NCI-H82 treated with DMSO at 0.1 percent for 48 hours (cell line): ENCODE measurements around the gene JAGN1.
A peak's percentile ranks its signal among the peaks of the same experiment; 100 is the strongest.
"Not testable (repeated sequence)": the region's sequence is repeated elsewhere in the genome, so short reads cannot be mapped to it uniquely, and the experiment has no call there.

Experiments used
- DNase-seq: peaks from one replicate; lab custom pipeline; 2025; ENCODE audit not compliant: unreplicated experiment; lab: John Stamatoyannopoulos, UW

Gene JAGN1

GRCh38 chr3:9897408-9898372, 7.3 kb downstream of the JAGN1 start:
- DNase-seq: no peak

DNA sequence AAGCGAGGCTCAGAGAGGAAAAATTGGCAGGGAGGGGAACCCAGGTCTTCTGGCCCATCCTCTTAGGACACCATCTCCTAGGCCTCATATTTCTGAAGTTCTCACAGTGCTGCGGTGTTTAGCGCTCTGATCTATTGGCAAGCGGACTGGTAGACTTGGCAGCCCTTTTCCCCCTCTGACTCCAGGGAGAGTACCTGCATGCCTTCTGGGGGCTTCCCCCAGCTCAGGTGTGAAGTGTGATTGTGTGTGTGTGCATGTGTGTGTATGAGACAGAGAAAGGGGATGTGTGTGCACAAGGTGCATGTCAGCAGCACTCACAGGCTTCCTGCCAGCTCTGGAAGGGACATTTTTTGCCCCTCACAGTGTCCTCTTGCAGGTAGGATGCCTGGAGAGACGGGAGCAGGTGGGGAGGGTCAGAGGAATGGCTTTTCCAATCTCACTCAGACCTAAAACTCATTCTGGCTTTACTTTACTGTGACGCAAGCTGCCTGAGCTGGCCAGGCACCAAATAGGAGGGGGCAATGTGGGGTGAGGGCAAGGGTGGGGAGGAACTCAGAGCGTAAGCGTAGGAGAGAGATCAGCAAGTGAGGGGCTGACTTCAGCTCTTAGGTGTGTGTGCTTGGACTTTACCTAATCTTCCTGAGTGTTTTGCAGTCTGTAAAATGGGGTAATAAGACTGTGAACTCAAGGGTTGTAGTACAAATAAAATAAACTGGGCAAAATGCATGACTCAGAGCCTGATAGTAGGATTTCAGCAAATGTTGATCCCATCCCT, 8.2 kb downstream of the JAGN1 start:
- no peak for DNase-seq

DNA sequence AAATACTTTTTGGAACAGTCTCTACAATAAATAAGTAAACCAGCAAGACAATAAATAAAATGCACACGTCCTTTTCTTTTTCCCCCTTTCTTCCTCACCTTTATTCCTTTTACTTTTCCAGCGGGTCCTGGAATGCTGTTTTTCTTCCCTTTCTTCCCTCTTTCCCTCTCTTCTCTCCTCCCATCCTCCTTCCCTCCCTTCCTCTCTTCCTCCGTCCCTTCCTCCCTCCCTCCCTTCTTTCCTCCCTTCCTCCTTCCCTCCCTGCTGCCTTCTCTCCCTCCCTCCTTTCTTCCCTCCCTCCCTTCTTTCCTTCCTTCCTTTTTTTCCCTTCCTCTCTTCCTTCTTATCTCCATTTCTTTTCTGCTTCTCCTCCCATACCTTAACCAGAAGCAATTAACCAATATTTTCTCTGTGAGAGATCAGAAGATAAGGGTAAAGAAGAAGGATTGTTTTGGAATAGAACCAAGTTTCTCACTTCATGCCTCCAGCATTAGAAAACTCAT, 8.9 kb downstream of the JAGN1 start:
- DNase-seq: no peak

DNA sequence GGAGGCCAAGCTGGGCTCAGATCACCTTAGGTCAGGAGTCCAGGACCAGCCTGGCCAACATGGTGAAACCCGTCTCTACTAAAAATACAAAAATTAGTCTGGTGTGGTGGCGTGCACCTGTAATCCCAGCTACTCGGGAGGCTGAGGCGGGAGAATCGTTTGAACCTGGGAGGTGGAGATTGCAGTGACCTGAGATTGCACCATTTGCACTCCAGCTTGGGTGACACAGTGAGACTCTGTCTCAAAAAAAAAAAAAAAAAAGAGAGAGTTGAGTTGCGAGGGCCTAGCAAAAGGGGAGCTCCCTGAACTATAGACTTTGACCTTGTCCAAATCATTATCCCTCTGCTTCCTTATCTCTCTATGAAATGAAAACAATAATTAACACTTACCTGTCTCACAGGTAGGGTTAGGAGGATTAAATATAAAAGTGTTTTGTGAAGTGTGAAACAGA, 10.6 kb downstream of the JAGN1 start:
- DNase-seq: not testable (repeated sequence)

DNA sequence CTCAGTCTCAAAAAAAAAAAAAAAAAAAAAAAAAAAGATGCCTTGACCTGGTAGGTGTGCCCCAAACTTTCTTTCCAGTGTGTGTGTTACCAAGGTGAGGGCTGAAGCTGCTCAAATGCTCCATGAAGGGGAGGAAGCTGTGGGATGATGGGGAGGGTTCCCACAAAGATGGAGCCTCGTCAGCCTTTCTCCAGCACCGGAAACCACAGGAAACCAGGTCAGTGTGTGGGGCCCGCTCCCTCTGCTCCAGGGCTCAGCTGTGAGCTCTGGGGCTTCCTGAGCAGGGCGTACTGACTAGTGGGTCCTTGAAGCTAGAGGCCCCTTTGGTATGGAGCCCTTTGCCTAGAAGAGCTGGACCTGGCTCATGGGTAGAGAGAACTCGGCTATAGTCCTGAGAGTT, 11.6 kb downstream of the JAGN1 start:
- DNase-seq: no peak

DNA sequence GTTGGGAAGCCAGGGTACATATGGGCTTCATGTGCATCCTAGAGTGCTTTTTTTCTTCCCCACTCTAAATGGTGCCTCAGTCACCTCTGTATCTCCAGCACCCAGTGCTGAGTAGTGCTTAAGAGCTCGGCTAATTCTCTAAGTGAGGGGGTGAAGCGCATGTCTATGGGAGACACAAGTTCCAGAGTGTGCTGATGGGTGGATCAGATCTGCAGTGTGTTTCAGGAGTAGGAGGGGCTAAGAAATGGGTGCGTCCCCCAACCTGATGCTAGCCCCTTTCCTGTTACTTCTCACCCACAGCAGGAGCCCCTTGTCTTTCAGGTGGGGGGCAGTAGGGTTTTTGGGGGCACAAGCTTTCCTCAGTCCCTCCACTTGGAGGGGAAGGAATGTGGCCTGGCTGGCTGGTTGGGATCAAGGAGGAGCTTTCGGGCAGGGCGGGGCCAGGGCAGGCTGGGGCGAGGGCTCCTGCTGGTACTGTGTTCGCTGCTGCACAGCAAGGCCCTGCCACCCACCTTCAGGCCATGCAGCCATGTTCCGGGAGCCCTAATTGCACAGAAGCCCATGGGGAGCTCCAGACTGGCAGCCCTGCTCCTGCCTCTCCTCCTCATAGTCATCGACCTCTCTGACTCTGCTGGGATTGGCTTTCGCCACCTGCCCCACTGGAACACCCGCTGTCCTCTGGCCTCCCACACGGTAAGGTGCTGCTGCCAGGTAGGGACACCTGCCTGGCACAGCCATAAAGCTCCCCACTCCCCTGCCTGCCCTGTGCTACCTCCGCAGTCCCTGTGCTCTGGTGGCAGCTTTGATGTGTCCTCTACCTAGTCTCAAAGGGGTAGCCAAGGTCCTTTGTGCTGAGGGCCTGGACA, 12.2 kb downstream of the JAGN1 start, which contains the start of gene IL17RE:
Gene IL17RE, plus strand, starts transcription at position 477 of the 866 bp plus-strand sequence. Its CDS starts 85 bp downstream, at position 562.
- DNase-seq: no peak

GRCh38 chr3:9903238-9903624, 12.8 kb downstream of the JAGN1 start:
- no peak for DNase-seq

DNA sequence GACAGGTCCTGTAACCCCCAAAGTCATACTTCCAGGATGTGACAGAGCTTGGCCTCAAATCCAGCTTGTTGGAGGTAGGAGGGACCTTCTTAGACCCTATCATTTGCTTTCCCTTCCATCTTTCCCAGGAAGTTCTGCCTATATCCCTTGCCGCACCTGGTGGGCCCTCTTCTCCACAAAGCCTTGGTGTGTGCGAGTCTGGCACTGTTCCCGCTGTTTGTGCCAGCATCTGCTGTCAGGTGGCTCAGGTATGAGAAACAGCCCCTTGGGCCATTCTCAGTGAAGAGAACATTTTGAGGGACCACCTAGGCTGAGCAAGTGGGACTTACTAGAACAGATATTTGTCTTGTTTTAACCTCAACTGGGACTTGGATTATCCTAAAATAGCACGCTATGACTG, 13.5 kb downstream of the JAGN1 start:
- DNase-seq: no peak

GRCh38 chr3:9906480-9906879, 16.1 kb downstream of the JAGN1 start:
- no peak for DNase-seq

DNA sequence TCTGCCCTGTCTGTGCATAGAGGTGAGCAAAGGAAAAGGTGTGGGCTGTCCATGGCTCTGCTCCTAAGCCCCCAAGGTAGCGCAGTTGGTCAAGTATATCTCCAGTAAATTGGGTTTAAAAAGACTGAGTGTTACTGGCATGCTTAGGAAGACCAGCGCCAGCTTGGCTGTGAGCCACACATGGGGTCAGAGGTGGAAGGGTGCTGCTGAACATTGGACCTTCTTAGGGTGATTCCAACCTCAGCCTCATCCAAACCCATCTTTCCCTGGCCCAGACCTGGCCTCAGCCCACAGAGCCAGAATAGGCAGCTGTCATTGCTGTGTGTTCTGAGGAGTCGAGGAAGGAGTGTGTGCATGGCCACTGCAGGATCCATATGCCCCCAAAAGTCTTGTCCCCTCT, 17.9 kb downstream of the JAGN1 start:
- no peak for DNase-seq

GRCh38 chr3:9909221-9910013, 19.0 kb downstream of the JAGN1 start:
- no peak for DNase-seq

DNA sequence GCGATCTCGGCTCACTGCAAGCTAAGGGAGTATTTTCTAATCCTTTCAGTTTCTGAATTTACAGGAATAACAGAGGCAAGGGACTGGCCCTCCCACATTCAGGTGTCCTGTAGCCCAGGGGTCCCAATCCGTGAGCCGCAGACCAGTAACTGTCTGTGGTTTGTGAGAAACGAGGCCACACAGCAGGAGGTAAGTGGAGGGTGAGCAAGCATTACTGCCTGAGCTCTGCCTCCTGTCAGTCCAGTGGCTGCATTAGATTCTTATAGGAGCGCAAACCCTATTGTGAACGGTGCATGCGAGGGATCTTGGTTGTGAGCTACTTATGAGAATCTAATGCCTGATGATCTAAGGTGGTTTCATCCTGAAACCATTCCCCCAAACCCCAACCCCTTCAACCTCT, 21.5 kb downstream of the JAGN1 start:
- no peak for DNase-seq

DNA sequence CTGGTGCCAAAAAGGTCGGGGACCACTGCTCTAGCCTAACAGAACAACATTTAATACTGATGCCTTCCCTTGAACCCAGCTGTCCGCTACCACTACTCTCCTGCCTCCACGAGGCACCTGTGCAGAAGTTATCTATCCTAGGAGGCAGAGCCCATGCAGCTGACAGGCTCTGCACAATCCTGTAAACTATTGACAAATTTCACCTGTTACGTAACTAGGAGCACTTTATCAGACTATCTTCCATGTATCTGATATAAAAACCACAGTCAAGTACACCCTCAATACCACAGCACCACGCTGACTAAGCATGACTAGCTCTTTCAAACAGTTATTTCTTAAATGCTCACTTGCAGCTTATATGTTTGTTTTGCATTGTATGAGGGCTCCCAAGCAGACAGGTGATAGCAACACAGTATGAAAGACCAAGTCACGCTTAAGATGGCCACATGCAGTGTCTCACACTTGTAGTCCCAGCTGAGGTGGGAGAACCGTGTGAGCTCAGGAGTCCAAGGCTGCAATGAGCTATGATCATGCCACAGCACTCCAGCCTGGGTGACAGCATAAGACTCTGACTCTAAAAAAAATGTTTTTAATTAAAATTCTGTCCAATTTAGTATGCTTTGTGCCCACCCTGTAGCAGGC, 22.0 kb downstream of the JAGN1 start:
- no peak for DNase-seq

GRCh38 chr3:9913601-9914000, 23.2 kb downstream of the JAGN1 start:
- no peak for DNase-seq

DNA sequence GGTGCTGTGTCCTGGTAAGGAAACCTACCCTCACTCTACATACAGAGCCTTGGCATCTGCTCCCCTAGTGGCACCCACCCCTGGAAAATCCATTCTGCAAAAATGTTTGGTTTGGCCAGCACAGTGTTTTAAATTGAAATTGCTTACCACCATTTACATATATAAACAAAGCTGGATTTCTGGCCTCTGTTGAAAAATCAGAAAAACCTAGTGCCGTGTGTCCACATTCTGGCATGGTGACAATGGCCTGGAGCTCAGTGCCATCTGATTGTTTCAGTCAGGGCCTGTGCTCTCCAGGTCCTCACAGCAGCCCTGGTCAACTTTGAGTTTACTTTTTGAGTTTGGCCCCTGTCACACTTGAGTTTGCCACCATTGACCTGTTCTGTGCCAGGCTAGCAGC, 23.6 kb downstream of the JAGN1 start:
- DNase-seq: no peak

GRCh38 chr3:9914559-9915253, 24.3 kb downstream of the JAGN1 start:
- DNase-seq: peak; percentile 19

- peak; percentile 20 for DNase-seq
Observed at GRCh38 chr3:9915254-9916141, 25.1 kb downstream of the JAGN1 start.

GRCh38 chr3:9916346-9916733, 25.9 kb downstream of the JAGN1 start:
- DNase-seq: peak; percentile 21
